GM18867 (cell line): ENCODE measurements around the gene NLGN1.

Experiments used
- ATAC-seq: cut with Tn5 transposase; IDR thresholded peaks from one replicate; pipeline ENCODE4 v1.9.1; 2021; ENCODE audit warnings: mild to moderate bottlenecking, moderate library complexity; ENCODE audit not compliant: unreplicated experiment

Gene NLGN1

DNA sequence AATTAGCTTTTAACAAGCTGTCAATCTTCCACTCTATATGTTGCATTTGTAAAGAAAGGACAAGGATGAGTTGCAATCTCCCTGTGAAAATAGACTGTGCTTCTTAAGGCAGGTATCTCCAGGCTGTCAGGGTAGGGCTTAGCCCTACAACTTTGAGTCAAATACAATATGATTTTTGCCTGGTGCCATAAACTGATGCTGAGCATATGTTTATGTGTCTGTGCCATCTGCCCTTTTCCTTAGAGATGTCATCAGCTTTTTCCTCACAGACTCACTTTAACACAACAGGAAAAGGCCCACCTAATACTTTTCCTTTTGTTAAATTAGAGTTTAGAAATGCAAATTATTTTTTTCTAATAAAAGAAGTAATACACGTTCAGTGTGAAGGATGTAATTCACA, 548.3 kb downstream of the NLGN1 start:
- no peak for ATAC-seq

DNA sequence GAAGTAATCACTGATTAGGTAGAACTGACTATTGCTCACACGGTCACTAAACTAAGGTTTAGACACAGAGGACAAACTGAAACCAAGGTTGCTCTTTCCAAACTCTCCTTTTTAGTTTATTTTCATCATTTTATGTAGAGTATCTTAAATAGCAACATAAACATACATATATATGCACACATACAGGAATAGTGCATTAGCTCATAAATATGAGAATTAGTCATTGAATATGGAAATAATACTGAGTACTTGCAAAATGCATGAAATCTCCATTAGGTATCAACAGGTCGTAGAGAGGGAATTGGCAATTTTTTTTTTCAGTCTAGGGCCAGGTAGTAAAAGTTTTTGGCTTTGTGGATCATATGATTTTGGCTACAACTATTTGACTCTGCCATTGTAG, 557.1 kb downstream of the NLGN1 start:
- no peak for ATAC-seq

DNA sequence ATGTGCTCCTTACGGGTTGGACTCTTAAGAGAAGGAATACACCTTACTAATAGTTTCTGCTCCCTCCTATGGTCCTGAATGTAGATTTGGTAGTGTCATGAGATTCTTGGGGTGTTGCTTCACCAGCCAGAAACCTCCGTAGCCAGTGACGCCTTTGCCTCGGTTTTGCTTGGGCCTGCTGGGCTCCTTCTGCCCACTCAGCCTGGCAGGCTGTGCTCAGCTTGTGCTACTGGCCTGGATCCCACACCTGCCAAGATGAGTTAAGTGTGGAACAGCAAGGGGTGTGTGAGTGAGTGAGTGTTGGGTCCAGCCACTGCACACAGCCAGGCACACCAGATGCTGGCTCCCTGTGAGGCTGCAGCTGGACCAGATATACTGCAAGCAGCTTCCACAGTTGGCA, 560.1 kb downstream of the NLGN1 start:
- no peak for ATAC-seq

DNA sequence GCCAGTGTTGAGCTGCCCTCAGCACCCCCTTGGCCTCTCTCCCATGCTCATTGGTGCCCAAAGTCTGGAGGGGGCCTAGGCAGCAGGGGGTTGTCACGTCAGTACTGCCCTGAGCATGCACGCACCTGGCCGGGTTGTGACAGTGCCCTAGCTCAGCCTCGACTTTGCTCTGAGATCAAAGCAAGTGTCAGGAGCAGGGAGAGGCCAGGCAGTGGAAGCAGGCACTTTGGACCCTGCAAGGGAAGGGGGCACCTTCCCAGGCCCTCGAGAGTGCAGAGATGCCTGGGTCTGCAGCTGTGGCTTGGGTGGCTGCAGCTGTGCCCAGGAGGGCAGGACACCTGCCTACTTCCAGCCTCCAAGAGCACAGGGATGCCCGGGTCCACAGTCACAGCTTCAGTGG, 561.3 kb downstream of the NLGN1 start:
- ATAC-seq = no peak

DNA sequence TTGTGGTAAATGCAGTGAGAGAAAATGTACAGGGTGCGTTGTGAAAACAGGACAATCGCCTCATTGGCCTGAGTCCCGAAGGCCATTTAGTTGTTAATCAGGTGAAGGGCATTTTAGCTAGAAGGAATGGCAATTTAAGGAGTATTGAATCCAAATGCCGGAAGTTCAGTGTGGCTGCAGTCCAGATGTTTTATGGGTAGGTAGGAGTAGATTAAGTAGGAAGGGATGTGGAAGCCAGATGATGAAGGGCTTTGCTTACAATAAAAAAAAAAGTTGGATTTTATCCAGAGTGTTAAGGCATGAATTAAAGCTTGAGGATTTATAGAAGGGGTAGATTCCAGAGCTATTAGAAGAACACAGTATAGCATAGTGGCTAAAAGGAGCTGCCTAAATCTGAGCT, 572.7 kb downstream of the NLGN1 start:
- no peak for ATAC-seq

DNA sequence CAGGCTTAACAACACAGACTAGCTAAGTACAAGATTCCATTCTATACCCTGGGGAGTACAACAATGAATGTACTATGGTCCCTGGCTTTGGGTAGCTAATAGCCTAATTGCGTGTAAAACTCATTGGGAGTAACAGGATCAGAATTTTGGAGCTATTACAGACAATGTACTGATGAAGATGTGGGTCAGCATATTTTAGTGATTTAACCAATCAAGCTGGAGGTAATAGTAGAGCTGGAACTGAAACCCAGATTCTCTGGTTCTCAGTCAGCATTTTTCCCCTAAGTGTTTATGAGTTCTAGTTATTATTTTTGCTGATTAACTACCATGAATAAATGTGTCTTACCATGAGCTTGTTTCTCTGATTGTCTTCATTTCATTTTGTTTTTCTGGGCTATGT, 578.7 kb downstream of the NLGN1 start:
- ATAC-seq = peak; percentile 42

DNA sequence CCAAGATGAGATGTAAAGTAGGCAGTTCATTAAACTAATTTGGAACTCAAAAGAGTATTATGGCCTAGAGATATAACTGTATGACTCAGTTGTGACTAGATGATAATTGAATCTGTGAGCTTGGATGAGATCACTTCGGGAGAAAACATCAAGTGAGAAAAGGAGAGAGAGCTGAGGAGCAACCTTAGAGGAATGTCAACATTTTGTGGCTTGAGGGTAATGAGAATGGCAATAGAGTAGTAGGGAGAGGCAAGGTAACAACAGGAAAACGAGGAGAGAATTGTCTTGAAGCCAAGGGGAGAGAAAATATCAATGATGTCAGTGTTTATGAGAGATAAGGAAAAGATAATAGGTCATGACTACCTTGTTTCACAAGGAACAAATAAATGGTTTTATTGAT, 580.2 kb downstream of the NLGN1 start:
- ATAC-seq = no peak

DNA sequence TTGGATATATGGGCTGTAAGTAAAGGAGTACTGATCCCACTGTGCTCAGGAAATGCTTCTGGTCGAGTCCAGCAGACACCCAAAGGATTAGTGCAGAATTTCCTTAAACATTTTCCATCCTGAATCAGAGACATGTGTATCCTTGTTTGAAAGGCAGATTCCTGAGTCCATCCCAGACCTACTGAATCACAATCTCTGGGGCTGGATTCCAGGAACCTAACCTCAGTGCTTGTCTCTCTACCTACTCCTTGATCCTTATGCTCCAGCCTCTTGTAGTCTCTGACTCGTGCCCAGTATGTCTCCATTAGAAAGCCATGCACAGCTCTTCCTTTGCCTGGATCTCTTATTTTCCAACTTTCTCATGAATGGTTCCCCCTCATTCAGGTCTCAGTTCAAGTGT, 585.8 kb downstream of the NLGN1 start:
- no peak for ATAC-seq

DNA sequence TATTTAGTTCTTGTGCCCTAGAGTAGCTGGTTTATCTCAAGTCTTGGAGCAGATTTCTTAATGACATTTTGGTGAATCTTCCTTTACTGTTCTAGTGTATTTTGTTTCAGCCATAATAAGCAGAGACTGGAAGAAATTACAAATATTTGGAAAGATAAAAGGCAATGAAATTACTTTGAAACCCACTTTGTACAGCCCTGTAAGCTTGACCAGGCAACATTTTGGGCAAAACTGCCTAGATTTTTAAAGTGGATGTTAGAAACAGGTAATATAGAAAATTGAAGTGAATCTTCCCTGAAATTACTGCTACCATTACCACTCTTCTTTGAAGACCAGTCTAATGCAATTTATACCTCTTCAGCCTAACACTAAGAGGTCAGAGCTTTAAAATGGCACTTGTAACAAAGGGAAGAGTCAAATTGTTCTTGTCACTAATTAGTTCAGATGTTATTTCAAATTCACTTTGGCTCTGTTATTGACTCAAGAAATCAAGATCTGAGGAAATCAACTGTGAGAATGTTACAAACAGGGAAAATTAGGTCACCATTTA, 589.4 kb downstream of the NLGN1 start:
- ATAC-seq = no peak

DNA sequence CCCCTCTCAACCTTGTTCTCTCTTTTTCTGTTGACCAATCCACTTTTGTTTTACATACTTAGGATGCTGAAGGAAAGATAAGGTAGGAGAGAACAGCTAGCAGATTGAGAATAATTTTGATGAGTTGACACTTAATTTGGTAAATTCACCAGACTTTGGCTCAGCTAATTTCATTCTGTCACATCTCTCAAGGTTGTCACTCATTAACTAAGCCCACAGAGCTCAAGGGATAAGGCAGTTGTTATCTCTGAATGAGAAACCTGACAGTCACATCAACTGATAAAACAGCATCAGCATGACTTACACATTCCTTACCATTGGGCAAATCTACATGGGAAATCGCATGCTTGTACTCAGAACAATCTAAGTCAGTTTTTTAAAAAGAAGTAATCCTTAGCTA, 591.4 kb downstream of the NLGN1 start:
- no peak for ATAC-seq

DNA sequence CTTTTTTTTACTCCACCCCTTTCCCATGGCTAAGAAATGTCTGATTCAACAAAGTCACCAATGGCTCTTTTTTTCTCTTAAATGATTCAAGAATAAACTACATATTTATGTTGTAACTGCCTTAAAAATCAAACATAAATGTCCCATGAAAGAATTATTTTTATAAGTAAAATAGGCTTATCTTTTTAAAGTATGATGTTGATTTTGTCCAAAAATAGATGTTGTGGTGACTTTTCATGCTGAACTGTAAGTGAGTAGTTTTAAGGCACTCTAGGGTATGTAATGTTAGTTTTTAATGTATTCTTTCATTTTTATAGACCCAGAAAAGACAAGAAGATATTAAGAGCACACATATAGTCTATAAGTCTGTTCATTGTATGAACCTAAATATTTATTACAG, 594.9 kb downstream of the NLGN1 start:
- no peak for ATAC-seq

DNA sequence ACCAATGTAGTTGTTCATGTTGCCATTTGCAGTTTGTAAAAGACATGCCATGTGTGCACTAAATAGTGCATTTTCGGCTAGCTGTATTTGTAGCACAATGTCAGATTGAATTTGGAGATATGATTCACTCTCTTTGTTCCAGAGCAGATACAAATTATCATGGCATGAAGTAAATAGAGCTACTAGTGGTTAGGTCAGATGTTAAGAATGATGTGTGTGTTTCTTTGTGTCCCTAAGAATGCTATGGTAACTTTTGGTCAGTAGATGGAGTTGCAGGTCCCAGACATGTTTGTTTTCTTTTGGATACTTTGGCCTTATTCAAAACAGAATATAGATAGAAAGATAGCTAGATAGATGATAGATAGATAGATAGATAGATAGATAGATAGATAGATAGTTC, 595.8 kb downstream of the NLGN1 start:
- no peak for ATAC-seq

DNA sequence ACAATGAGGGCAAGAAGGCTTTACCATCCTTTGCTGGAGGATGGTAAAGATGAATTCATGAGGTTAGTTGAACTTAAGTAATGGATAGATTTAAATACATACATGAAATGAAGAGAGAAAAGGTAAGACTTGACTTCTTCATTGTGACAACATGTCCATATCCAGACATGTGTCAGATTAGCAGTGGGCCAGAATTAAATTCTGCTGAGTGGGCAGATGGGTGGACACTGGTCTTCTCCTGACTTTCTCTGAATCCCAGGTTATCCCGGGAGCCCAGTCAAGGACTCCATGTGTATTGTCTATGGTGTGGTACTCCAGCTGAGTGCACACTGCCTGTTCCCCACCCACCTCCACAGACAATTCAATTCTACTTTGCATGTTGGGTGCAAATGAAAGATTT, 603.1 kb downstream of the NLGN1 start:
- ATAC-seq = no peak

DNA sequence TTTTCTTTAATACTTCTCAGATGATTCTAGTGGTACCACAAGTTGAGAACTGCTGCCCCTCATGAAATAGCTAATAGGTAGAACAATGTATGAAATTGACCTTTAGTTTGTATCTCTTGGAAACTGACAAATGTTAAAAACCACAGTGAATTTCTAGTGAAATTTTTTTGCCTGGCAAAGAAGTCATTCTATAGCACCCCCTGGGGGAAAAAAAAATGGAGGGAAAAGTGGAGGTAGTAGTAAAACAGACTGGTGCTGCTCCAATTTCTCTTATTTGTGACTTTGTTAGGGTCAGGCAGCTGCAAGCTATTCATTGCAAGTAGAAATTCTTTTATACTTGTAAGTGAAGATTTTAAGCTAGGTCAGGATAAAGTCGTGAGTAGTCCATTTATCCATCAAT, 605.0 kb downstream of the NLGN1 start:
- ATAC-seq = no peak

DNA sequence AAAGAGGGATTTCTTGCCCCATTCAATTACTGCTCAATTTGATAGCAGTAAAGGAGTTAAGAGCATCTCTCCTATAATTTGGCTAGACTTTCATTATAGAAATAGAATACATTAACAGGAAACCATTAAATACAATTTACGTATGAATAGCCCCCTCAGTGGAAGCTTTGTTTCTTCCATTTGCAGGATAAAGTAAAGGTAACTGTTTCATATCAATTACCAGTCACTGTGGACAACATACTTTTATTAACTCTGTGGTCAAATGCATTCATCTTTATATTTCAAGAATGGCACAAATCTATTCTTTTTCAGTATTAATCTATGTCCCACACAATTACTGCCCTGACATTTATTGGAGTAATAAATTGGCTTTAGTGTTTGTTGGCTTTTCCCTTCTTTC, 613.4 kb downstream of the NLGN1 start:
- no peak for ATAC-seq

DNA sequence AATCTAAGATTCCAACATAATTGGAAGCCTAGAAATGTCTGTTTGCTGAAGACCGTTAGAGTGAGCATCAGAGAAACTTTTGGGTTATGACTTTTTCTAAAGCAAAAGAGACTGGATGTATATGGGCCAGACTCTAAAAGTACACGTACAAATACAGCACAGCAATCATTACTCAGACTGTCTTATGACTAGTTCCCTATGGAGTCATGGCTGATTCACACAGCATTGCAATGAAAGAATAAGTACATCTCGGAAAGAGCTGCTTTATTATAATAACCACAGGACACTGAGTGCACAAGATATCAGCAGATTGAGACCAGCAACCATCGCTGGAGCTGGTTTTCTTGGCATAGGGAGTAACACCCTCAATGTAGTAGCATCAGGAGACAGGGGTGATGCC, 618.6 kb downstream of the NLGN1 start:
- ATAC-seq = no peak

DNA sequence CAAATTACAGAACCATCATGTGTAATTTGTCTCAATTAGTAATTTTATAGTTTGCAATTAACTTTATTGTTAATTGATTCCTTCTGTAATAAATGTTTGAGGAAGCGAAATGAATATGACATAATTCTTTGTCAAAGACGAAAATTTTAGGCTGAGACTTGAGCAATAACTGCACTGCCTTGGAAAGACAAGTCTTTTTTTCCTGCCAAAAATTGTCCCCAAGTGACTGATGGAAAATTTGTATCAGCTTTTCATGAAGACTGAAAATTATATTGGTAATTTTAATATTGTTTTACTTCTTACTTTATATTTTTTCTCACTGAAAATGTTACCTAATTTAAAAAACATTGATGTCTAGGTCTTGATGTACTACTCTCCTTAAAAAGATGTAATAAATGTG, 622.6 kb downstream of the NLGN1 start:
- ATAC-seq = no peak

DNA sequence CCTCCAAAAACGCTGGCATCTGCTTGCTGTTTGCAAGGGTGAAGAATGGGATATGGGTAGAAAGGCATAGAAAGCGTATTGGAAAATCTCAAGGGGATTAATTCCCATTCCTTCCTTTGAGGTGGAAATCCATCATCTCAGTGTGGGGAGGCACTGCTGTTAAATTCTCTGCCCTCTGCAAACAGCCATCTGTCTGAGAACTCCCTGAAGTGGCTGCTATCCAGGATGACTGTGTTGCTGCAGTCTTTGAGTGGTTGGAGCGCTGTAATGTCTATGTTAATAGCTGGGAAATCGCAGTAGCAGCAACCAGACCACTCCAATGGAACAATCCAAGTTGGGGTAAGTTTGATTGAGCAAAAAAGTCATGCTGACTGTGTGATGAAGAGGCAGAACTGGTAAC, 625.9 kb downstream of the NLGN1 start:
- no peak for ATAC-seq

DNA sequence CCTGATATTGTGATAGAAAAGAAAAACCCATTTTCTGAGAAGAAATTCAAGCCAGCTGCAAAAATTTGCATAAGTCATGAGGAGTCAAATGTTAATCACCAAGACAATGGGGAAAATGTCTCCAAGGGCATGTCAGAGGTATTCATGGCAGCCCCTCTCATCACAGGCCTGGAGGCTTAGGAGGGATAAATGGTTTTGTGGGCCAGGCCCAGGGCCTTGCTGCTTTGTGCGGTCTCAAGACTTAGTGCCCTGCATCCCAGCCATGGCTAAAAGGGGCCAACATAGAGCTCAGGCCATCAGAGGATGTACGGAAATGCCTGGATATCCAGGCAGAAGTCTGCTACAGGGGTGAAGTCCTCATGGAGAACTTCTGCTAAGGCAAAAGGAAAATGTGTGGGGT, 631.1 kb downstream of the NLGN1 start:
- no peak for ATAC-seq

DNA sequence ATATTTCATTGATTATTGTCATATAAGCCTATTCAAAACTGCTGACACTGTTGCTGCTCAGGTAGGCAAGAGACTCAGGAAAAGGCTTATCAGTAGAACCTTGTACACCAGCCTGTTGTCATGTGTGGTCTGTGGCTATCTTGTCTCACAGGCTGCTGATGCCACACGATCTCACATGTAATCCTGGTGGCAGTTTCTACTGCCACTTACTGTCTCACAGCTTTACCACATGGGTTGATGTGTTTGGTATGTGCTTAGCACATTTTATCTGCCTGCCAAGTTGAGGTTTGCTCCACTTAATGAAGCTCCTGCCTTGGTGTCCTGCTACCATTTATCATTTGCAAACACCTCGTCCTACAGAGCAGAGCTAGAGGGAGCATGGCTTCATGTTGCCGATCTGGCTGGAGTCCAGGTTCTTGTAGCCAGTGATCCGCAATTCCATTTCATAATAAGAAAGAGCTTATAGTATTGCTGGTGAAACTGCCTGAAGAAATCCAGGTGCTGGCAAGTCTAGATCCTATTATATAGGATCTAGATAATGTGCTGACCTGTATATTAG, 637.9 kb downstream of the NLGN1 start:
- ATAC-seq = no peak

DNA sequence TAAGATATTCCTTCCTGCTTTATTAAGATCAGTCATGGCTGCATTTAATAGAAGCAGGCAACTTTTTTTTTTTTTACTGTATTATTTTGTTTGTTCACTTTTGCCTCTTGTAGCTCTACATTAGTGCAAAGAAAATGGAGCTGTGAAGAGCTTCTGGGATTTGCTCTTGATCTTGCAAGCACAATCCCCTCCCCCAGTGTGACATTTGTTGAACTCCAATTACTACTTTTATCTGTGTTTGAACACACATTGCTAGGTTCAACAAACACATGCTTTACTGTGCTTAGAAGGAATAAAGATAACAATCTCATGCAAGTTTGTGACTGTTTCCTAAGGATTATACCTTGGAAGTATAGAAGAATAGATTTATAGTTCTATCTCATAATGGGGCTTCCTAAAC, 648.8 kb downstream of the NLGN1 start:
- ATAC-seq = no peak

DNA sequence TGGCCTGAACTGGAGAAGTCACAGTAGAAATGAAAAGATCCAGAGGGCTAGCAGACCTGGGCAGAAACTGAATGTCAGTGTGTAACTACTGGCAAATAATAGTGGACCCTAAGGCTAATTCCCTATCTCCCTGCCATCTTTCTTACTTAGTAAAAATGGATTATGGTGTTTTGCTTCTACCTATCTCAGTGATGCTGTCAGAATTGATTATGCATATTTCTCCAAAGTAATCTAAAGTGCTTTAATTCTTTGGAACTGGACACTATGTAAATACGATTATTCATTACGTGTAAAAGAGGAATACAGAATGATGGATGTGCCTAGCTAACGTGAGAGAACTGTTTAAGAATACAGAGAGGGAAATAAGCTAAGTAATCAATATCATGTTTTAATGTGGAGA, 651.9 kb downstream of the NLGN1 start:
- ATAC-seq = no peak

DNA sequence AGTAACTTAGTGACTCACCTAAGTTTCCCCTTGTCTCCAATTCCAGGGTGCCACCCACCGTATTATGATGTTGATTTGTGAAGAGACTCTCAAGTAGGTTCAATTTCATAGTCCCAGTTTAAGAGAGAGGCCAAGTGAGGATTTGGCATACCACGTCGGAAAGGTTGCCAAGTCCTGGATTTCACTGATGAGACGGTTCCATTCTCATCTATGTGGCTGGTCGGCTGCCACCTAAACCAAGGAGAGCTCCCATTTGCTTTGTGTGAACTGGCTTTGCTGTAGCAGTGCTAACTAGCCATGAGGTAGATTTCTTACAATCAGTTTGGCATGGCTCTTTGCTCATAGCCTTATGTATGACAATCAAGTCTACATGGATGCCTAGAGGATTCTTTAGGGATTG, 653.6 kb downstream of the NLGN1 start:
- ATAC-seq = no peak

DNA sequence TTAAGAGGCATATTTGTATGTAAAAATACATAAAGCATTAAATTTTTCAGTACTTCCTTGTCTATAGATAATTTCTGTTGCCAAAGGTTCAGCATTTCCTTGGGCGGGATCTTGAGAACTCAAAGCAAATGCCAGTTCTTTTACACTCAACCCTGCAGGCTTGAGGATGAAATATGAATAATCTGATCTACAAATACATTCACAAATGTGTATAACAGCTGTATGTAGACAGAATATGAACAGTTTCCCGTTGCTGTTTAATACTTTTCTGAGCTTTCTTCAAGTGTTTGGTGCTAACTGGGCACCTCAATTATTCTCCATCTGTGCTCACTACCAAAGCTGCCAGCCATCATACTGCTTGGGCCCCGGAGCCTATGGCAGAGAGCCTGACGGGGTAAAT, 661.3 kb downstream of the NLGN1 start:
- no peak for ATAC-seq
